Middle frontal gyrus (tissue), 1 donor: ENCODE data around the gene TAOK3.
"Not testable (repeated sequence)": the region's sequence is repeated elsewhere in the genome, so short reads cannot be mapped to it uniquely, and the experiment has no call there.

Experiments
- DNase-seq: peaks from one replicate; pipeline ENCODE4 v3.0.0-alpha.2; 2015; ENCODE audit warnings: low spot score; ENCODE audit errors: extremely low spot score

The TAOK3 gene

GRCh38 chr12:118372541-118373495 is at the start of gene TAOK3:
Gene TAOK3 (minus strand): TSS chr12:118372907. CDS start chr12:118255567, 117,340 bp downstream.
- DNase-seq, result peak; percentile 98

DNA sequence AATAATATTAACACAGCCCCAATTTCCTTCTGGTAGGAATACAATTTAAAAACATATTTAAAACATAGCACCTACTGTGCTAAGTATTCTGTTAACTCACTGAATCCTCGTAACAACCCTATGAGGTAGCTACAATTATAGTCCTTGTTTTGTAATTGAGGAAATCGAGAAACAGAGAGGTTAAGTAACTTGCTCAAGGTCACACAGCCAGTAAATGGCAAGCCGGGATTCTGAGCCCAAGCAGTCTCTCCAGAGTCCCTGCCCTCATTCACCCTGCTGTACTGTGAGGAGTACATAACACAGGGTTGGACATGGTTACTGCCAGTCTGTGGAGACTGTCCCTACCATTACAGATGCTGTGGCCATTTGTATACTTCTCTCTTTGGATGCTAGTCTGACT is 48.0 kb upstream of the TAOK3 start:
- no peak for DNase-seq

DNA sequence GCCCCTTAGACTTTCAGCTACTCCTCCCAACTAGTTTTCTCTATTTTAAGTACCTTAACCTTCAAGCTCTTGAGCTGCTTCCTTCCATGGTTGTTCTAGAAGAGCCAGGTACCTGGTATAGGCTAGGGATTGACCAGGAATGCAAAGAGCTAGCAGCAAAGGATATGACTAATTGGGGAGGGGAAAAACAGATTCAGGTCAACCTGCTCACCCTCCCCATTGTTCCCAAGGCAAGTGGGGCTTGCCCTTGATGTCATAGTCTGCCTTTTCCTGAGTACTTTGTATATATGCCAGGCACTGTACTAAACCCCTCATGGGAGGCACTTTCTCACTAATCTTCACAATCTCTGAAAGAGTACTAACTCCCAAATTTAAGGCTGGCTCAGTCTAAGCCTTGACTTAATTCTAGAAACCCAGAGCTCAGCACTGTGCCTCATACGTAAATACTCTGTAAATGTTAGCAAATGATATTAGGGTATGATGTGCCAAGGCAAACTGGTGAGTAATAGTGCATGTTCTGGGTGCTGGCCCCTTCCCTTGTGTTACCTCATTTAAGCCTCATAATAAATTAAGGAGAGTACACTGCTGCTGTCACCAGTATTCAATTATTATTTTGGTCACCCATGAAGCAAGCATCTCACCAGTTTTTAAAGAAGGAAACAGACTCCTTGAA is 45.8 kb upstream of the TAOK3 start:
- no peak for DNase-seq

- DNase-seq, result no peak
Measured at GRCh38 chr12:118417942-118418341, 45.2 kb upstream of the TAOK3 start.

- no peak for DNase-seq
Measured at GRCh38 chr12:118409834-118410233, 37.1 kb upstream of the TAOK3 start.

- not testable (repeated sequence) for DNase-seq
Measured at GRCh38 chr12:118408241-118408640, 35.5 kb upstream of the TAOK3 start.

DNA sequence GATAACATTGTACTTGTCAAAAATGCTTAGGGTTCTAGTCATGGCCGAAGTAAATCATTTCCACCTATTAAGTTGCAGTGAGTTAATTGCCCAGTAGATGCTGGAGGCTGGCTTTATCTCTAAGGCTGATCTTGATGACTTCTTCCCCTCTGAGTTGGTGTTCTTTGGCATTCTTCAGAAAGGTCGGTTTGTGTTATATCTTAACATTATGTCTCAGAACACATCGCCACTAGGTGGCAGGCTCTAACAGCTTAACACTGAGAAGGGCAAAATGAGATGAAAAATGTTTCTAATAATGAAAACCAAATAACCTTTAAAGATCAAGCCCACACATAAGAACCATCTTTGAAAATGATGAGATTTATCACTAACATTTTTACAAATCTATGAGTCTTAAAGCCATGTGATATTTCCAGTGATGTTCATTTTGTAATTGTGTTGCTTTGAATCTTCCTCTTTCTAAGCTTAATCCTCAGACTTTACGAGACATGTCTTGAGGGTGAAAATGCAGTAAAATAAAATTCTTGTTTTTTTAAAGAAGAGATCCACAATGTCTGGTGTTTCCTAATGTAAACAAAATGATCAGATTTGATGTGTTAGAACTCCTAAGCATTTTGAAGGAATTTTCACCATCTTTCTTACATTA is 32.3 kb upstream of the TAOK3 start:
- DNase-seq, result peak; percentile 57

- no peak for DNase-seq
Measured at GRCh38 chr12:118402251-118402650, 29.5 kb upstream of the TAOK3 start.

- DNase-seq, result no peak
Measured at GRCh38 chr12:118398940-118399339, 26.2 kb upstream of the TAOK3 start.

GRCh38 chr12:118398524-118398923 is 25.8 kb upstream of the TAOK3 start:
- DNase-seq, result no peak

DNA sequence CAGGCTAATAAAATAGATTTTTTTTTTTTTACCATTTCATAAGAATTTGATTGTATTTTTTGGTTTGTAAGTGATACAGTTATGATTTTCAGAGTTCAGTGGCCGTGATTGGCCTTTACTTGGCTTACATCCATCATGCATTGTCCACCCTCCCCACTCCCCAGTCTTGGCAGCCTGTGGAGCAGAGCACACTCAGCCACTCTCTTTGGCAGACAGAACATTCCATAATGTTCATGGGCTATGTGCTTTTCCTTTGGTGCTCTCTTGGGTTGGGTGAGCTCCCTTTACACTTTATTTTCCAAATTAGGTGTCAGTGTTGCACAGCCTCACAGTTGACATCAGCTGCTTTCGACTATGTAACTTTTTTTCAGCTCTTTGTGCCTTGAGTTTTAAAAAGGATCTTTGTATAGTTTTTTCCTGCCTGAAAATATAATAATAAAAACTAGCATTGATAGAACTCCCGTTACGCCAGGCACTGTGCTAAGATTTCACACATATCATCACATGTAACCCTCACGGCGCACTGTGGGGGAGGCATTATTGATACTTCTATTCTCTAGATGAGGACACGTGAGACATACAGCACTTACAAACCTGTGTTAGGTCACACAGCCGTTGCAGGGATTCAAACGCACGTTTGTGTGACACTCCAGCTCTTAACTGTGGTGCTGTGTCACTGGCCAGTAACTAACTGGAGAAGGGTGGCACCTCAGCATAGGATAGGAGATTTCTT is 25.2 kb upstream of the TAOK3 start:
- no peak for DNase-seq

GRCh38 chr12:118391836-118392235 is 19.1 kb upstream of the TAOK3 start:
- no peak for DNase-seq

GRCh38 chr12:118391424-118391823 is 18.7 kb upstream of the TAOK3 start:
- no peak for DNase-seq

DNA sequence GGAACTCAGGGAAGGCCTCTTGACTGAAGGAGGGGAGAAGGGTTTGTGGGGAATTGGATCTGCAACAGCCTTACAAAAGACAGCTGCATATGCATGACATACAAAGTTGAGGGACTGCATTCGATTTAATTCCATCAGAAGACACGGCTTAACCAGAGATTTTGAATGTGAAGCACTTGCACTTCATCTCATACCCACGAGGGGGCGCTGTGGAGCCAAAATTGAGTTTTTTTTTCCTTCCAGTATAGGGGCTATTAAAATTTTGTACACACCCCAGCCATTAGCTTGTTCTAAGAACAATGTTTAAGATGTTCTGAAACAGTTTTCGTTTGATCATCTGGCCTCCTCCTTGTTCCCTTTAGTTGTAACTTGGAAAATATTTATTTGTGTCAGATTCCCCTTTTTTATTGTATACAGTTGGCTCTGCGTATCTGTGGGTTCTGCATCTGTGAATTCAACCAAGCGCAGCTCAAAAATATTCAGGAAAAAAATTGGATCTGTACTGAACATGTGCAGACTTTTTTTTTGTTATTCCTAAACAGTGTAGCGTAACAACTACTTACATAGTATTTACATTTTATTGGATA is 5.3 kb upstream of the TAOK3 start:
- no peak for DNase-seq

DNA sequence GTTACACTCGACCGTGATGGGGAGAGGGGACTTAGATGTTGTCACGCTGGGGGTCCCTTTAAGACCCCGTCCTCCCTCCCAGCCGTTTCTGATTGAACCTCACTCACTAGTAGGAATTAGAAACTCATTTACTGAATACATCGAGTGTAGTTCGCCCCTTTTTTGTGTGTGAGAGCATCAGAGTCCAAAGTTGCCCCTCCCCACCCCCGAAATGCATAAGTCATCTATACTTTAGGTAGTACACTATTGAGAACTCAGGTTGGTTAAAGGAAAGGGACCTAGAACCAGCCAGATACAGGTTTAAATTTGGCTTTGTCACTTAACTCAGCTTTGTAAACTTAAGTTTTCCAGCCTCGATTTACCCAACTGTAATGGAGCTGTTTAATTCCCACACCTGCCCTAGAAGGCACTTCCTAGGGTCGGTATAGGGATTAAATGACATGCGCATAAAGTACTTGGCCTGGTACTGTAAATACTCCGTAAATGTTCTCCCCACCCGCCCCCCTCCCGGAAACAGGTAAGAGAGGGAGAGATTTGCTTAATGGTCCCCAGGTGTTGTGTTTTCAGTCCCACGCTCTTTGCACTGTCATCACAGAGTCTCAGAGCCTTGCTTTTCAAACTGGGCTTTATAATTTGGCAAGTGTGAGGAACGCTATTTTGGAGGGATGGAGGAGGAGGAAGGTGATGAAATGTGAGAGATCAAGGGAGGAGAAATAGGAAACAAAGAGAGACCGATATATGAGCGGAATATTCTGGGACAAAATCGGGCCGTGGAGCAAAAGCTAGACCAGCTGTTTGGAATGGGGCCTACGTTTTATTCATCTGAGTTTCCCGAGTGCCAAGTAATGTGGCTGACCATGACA is 4.5 kb upstream of the TAOK3 start:
- DNase-seq, result no peak

DNA sequence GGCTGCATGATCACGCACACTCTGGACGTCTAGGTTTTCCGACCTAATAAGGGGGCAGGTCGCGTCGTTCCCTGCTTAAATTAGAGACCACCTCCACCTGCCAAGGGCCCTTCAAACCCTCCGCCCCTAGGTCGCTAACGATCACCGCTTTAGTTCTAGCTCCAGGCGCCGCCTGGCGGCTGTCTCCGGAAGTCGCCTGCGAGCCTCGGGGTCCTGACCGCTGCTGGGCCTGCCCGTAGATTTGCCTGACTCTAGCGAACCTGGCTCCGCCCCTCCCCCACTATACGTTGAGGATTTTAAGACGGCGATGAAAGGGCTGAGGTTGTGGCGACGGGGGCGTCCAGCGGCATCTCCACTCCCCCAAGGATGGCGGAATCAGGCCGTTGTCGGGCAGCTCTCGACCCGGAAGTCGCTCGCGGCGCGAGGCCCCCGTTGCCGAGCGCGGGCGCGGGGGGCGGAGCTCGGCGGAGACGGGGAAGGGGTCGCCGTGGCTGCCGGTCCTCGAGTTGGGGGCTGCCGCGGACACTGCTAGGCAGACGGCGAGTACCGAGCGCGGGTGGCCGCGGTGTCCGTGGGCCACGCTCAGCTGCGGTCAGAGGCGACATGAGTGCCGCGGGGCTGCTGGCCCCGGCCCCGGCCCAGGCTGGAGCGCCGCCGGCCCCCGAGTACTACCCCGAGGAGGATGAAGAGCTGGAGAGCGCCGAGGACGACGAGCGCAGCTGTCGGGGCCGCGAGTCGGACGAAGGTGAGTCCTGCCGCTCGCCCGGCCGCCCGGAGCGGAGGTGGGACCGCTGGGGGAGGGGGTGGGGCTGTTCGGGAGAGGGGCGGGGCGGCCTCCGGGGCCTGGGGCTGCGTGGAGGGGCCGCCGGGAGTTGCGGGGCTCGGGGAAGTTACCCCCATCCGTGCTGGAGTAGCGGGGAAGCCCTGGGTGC is 3.6 kb upstream of the TAOK3 start, which contains the start of gene SUDS3:
SUDS3 (plus strand) TSS at position 467 of the 932 bp plus-strand sequence; CDS start at position 604, 137 bp downstream.
- DNase-seq, result peak; percentile 88

GRCh38 chr12:118375348-118375747 is 2.6 kb upstream of the TAOK3 start:
- no peak for DNase-seq

GRCh38 chr12:118374909-118375308 is 2.2 kb upstream of the TAOK3 start:
- DNase-seq, result no peak
